ENCODE data around the gene CPA2. TPM values are rescaled to one million over a fixed set of nuclear protein-coding genes. Genes with fewer than 3 reads are reported as not detected.

CPA2 gene
- total RNA-seq, 1 experiment from 2014 or later, result 0.90 TPM

- no peaks in the 10 kb centered on the region for H3K4me1 Mint-ChIP-seq
- CTCF ChIA-PET, result no interaction called here
Measured at GRCh38 chr7:130314305-130314704, 47.6 kb downstream of the CPA2 start.

More at GRCh38 chr7:130314305-130314704, 47.6 kb downstream of the CPA2 start:
- peaks cover 15% of the 10 kb centered on the region for H3K9me3 Mint-ChIP-seq
- H3K27me3 Mint-ChIP-seq (ENCODE audit: low read depth), result no peaks in the 10 kb centered on the region; the same call in 1 of the 2 replicates
- no peak for DNase-seq (ENCODE audit: low spot score)
- POLR2A ChIA-PET, result no interaction called here
- no peak for ATAC-seq
- peaks cover 11% of the 10 kb centered on the region for H3K36me3 Mint-ChIP-seq
- H3K4me3 Mint-ChIP-seq, result no peak overlapping the region
- H3K27ac Mint-ChIP-seq, result no peak overlapping the region
- TF ChIP-seq TP53 (CRISPR knock-in tag; IDR thresholded peaks at IDR 0.05) (no peak), FOXK1 (CRISPR knock-in tag; IDR thresholded peaks at IDR 0.05) (no peak), SMAD4 (CRISPR knock-in tag; IDR thresholded peaks at IDR 0.05) (no peak), CTCF (IDR thresholded peaks at IDR 0.05) (no peak), HMGA2 (CRISPR knock-in tag; IDR thresholded peaks at IDR 0.05) (no peak), CREB1 (CRISPR knock-in tag; IDR thresholded peaks at IDR 0.05) (no peak), NFYB (CRISPR knock-in tag; conservative IDR thresholded peaks at IDR 0.05; ENCODE audit: low read depth) (no peak), ZNF121 (CRISPR knock-in tag; IDR thresholded peaks at IDR 0.05) (no peak), CBFB (CRISPR knock-in tag; IDR thresholded peaks at IDR 0.05; ENCODE audit: low read depth) (no peak), SOX15 (CRISPR knock-in tag; IDR thresholded peaks at IDR 0.05) (no peak), ERG (CRISPR knock-in tag; IDR thresholded peaks at IDR 0.05) (no peak), MXD4 (CRISPR knock-in tag; IDR thresholded peaks at IDR 0.05; ENCODE audit: borderline replicate concordance) (no peak), NR1H2 (CRISPR knock-in tag; IDR thresholded peaks at IDR 0.05) (no peak), ETV6 (CRISPR knock-in tag; IDR thresholded peaks at IDR 0.05) (no peak), NR2C2 (CRISPR knock-in tag; IDR thresholded peaks at IDR 0.05) (no peak), KAT7 (CRISPR knock-in tag; IDR thresholded peaks at IDR 0.05; ENCODE audit: borderline replicate concordance) (no peak), CREM (CRISPR knock-in tag; IDR thresholded peaks at IDR 0.05) (no peak), STAT6 (CRISPR knock-in tag; conservative IDR thresholded peaks at IDR 0.05; ENCODE audit: low read depth) (no peak), AFF4 (CRISPR knock-in tag; IDR thresholded peaks at IDR 0.05; ENCODE audit: borderline replicate concordance) (no peak)
- TF ChIP-seq, protein P1, sequence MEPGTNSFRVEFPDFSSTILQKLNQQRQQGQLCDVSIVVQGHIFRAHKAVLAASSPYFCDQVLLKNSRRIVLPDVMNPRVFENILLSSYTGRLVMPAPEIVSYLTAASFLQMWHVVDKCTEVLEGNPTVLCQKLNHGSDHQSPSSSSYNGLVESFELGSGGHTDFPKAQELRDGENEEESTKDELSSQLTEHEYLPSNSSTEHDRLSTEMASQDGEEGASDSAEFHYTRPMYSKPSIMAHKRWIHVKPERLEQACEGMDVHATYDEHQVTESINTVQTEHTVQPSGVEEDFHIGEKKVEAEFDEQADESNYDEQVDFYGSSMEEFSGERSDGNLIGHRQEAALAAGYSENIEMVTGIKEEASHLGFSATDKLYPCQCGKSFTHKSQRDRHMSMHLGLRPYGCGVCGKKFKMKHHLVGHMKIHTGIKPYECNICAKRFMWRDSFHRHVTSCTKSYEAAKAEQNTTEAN (CRISPR knock-in tag; IDR thresholded peaks at IDR 0.05), result no peak
